CD4-positive, alpha-beta T cell treated with Interleukin-17A for 1 hour (primary cell): Measurements from ENCODE around the gene PLBD1.

ENCODE experiments used
- DNase-seq: peaks from one replicate; pipeline ENCODE4 v3.0.0-alpha.2; 2020

The PLBD1 gene, protein sequence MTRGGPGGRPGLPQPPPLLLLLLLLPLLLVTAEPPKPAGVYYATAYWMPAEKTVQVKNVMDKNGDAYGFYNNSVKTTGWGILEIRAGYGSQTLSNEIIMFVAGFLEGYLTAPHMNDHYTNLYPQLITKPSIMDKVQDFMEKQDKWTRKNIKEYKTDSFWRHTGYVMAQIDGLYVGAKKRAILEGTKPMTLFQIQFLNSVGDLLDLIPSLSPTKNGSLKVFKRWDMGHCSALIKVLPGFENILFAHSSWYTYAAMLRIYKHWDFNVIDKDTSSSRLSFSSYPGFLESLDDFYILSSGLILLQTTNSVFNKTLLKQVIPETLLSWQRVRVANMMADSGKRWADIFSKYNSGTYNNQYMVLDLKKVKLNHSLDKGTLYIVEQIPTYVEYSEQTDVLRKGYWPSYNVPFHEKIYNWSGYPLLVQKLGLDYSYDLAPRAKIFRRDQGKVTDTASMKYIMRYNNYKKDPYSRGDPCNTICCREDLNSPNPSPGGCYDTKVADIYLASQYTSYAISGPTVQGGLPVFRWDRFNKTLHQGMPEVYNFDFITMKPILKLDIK

DNA sequence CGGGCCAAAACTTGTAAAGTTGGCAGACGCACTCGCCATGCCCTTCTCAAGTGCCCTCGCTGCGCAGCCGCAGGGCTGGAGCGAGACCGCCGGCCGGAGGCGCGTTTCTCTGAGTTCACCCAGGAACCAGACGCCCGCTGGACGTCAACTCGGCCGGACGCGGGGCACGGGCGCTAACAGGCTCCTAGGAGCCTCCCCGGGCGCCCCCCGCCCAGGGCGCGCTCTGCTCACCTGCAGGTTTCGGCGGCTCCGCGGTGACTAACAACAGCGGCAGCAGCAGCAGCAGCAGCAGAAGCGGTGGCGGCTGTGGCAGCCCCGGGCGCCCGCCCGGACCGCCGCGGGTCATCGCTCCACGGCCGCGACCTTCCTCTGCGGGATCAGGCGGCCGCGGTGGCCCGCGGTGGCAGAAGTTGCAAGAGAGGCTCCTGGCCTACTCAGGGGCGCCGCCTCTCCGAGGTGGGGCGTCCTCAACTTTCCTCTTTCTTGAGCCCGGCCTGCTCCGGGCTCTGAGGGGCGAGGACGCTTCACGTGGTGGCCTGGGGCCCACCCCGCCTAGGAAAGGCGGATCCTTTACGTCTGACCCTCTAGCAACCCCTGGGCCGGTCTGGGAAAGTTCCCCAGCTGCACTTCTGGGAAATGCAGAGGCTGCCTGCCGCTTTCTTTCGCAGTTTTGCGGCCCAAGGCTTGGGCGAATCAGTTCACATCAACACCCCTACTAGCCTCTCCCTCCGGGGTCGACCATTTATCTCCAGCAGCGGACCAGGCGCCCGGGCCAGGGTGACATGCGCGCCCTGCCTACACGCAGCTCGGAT is at the start of gene PLBD1:
PLBD1 (minus strand) TSS at position 533 of the 812 bp plus-strand sequence; CDS start at position 346, 187 bp downstream.
- no peak for DNase-seq

DNA sequence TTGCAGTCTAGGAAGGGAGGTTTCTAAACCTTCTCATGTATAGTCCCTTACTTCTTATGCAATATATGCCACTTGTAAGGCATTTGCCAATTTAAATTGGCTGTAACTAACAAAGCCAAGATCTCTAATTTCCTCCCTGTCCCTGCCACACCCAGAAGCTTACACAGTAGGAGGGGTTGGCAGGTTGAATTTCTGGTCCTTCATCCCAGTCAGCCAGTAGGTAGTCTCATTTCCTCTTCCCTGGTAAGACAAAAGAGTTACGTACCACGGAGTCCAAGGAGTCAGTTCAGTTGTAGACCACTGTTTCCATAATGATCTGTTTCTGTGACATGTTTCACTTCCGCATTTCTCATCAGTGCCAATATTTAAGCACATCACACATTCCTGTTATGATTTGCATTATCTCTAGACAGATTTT is 47.0 kb upstream of the PLBD1 start:
- DNase-seq = peak; percentile 8

DNA sequence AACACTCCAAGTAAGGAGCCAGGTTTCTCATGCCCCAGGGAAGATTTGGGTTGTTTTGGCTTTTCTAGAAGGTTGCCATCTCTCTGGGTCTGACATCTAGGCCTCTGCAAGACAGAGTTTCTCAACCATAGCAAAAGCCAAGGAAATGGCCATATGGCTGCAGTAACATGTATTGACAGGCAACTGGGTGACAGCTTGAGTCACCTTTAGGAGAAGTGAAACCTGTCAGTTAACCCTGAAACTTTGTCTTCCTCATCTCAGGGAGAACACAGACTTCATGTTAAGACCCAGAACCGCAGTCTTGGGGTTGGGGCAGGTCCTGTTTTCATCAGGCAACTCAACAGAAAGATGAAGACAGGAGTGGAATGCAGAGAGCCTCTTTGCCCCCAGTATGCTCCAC is 46.0 kb upstream of the PLBD1 start:
- peak; percentile 5 for DNase-seq

DNA sequence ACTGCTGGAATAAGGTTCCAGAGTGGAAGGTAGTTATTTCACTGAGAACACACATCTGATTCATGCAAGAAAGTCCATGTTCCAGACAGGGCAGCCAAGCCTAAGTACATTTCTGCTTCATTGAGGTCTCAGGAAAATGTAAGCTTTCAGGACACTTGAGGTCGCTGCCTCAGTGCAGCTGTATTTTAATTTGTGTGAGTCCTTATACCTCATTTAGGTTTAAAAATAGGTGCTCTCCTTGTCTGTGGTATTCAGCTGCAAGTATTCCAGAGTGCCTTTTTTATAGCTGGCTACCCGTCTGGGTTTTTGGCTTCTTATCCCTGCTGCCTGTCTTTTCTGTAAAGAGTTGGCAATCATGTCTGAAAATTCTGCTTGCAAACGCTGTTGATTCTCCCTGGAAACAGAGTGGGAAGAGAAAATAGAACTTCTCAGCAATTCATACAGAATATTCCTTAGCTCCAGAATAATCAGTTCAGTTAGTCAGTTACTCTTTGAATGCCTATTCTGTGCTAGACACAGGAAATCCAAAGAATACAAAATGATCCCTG is 45.3 kb upstream of the PLBD1 start:
- no peak for DNase-seq

GRCh38 chr12:14612250-14612649 is 44.6 kb upstream of the PLBD1 start:
- DNase-seq = no peak

DNA sequence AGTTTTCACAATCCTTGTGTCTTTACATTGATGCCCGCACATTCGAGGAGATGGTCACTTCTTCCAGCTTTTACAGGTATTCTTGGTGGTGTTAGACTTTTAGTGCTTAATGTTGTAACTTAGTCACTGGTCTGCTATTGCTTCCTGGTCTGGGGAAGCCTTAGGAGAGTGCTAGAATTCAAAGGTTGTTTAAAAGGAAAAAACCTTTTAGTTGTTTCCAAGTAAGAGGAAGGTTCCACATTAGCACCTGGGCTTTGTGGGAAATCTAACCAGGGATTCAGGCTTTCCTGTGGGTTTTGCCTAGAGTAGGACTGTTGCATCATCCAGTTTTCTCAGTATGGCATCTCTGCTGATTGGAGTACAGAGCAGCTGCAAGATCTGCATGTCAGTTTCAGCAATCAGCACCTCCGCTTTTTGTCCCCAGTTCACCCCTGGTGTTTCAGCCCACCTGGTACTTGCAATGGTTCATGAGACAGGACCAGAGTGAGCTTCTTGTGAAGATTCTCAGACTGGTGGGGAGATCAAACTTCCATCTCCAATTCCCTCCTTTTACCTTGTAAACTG is 44.0 kb upstream of the PLBD1 start:
- DNase-seq = no peak

DNA sequence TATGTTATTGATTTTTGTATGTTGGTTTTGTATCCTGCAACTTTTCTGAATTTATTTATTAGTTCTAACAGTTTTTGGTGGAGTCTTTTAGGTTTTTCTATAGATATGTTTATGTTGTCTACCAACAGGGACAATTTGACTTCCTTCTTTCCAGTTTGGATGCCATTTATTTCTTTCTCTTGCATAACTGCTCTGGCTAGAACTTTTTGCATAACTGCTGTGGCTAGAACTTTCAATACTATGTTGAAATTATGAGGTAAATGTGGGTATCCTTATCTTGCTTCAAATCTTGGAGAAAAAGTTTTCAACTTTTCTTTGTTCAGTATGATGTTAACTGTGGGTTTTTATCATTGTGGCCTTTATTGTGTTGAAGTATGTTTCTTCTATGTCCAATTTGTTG is 39.9 kb upstream of the PLBD1 start:
- no peak for DNase-seq

DNA sequence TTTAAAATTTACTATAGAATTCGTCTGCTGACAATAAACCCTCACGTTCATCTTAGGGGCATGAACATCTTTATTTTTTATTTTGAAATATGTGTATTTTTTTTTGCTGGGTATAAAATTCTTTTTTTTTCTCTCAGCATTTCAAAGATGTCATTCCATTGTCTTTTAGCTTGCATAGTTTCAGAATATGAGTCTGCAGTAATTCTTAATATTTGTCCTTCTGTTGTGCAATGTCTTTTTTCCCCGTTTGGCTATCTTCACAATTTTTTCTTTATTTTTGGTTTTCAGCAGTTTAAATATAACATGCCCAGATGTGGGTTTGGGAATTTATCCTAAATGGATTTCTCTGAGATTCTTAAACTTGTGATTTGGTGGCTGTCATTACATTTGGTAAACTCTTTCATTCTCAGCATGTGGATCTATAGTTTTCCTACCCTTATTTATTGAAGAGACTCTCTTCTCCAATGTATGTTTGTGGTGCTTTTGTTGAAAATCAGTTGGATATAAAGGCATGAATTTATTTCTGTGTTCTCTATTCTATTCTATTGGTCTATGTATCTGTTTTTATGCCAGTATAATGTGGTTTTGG is 37.8 kb upstream of the PLBD1 start:
- DNase-seq = no peak

DNA sequence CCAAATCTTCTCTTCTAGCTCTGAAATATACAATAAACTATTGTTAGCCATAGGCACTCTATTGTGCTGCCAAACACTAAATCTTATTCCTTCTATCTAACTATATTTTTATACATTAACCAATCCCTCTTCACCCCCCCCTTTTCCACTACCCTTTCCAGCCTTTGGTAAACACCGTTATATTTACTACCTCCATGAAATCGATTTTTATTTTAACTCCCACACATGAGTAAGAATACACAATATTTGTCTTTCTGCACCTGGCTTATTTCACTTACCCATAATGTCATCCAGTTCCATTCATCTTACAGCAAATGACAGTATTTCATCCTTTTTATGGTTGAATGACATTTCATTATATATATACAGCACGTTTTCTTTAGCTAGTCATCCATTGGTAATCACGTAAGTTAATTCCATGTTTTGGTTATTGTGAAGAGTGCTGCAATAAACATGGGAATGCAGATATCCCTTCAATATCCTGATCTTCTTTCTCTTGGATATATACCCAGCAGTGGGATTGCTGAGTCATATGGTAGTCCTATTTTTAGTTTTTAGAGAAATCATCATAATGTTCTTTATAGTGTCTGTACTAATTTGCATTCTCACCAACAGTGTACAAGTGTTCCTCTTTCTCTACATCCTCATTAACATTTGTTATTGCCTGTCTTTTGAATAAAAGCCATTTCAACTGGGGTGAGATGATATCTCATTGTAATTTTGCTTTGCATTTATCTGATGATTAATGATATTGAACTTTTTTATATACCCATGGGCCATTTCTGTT is 34.2 kb upstream of the PLBD1 start:
- DNase-seq = no peak

GRCh38 chr12:14597480-14597879 is 29.8 kb upstream of the PLBD1 start:
- no peak for DNase-seq

DNA sequence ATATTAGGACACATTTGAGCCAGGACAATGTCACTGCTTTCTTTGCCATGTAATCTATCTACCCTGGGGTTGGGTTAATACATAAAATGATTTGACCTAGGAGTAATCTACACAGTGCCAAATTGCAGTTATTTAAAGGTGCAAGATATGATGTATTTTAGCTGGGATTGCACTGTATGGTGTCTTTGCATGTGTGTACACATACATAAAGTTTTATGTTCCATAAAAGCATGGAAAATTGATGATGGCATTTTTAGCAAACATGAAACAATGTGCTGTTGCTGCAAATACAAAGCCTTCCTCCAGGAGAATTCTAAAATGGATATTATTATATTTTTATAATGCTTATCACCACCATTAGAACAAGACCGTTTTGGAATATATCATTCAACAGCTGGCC is 24.0 kb upstream of the PLBD1 start:
- DNase-seq = no peak

DNA sequence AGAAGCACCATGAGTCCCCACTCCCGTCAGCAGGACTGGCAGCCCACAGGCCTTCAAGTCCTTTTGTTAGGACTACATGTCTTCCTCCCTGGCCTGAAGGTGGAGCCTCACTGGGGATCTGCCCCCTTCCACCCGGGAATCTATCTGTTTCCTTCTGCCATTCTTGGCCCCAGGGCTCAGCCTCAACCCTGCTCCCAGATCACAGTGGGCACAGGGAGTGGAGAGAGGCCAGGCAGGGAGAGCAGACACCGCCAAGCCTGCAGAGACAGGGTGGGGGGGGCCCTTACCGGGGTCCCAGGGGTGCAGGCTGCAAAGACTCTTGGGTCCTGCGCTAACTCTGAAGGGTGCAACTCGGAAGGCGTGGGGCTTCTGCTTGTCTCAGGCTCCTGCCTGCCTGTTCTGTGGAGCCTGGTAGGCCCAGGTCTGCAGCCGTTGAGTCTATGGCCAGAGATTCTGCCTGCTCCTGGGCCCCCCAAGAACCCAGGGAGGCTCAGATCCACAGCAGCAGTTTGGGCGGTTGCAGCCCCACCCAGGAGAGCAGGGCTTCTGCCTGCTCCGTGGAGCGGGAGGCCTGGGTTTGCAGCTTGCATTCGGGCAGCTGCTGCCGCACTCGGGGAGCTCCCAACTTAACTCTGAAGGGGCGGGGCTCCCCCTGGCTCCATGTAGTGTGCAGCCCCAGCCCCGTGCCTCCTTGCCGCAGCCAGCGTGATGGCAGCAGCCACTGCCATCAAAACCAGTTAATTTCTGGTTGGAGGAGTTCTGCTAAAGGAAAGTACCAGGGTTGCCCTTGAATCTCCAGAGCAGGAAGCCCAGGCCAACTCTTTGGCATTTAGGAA is 21.7 kb upstream of the PLBD1 start:
- DNase-seq = no peak

GRCh38 chr12:14588571-14588970 is 20.9 kb upstream of the PLBD1 start:
- no peak for DNase-seq

GRCh38 chr12:14578646-14579045 is 11.0 kb upstream of the PLBD1 start:
- DNase-seq = no peak

GRCh38 chr12:14577344-14577743 is 9.7 kb upstream of the PLBD1 start:
- peak; percentile 45 for DNase-seq

DNA sequence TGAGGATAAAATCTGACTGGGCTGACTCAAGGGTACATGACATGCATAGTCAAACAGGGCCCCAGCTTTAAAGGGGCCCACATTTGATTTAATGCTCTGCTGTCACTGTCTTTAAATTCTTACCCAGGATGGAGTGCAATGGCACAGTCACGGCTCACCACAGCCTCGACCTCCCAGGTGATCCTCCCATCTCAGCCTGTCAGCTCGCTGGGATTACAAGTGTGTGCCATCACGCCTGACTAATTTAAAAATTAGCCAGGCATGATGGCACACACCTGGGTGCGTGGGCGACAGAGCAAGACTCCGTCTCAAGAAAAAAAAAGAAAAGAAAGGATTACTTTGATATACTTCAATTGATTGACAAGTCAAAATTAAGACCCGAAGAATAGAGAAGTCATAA is 9.2 kb upstream of the PLBD1 start:
- no peak for DNase-seq

DNA sequence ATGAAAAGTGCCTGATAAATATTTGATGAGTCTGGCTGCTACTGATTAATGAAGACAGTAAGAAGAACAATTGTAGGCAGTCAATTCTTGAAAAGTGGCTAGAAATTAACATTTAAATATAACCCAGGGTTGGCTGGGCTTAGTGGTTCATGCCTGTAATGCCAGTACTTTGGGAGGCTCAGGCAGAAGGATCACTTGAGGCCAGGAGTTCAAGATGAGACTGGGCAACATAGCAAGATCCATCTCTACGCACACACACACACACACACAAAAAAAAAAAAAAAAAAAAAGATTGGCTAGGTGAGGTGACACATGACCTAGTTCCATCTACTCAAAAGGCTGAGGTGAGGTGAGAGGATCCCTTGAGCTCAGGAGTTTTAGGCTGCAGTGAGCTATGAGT is 7.9 kb upstream of the PLBD1 start:
- DNase-seq = no peak

DNA sequence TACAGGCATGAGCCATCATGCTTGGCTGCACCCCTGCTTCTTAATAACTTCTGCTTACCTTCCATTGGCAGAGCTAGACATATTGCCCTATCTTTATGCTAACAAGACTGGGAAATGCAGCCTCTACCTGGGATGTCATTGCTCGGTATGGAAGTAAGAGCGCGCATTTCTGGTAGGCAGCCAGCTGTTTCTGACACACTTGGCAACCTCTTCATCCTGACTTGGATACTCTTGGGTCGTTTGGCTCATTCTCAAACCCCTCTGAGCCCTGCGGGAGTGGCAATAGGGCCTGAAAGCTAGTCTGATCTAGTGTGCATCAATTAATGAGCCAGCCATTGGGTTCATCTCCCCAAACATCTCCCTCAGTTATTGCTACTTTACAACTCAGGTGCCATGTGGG is 5.4 kb upstream of the PLBD1 start:
- DNase-seq = no peak

- DNase-seq = no peak
Measured at GRCh38 chr12:14572401-14572800, 4.7 kb upstream of the PLBD1 start.

GRCh38 chr12:14571779-14572178 is 4.1 kb upstream of the PLBD1 start:
- no peak for DNase-seq

DNA sequence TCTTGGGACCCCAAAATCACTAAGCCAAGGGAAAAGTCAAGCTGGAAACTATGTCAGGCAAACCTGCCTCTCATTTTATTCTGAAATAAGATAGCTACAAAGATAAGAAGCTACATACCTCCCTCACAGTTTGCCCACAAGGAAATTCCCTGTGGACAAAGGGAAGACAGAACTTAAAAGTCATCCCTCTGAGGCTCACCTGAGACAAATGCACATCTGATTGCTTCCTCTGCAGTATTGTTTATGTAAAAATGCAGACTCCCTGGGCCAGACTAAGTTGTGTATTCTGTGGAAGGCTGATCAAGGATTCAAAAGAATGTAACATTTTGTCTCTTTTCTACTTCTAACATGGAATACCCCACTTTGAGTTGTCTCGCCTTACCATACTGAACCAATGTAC is 2.5 kb upstream of the PLBD1 start:
- no peak for DNase-seq
